GM18499 (cell line): ENCODE results near the gene CLDN20.
"Not testable (repeated sequence)": the region's sequence is repeated elsewhere in the genome, so short reads cannot be mapped to it uniquely, and the experiment has no call there.

Experiments used
- ATAC-seq: cut with Tn5 transposase; IDR thresholded peaks from one replicate; pipeline ENCODE4 v1.9.1; 2021; ENCODE audit warnings: moderate number of reproducible peaks; ENCODE audit not compliant: insufficient read depth, unreplicated experiment

CLDN20 gene, protein sequence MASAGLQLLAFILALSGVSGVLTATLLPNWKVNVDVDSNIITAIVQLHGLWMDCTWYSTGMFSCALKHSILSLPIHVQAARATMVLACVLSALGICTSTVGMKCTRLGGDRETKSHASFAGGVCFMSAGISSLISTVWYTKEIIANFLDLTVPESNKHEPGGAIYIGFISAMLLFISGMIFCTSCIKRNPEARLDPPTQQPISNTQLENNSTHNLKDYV

DNA sequence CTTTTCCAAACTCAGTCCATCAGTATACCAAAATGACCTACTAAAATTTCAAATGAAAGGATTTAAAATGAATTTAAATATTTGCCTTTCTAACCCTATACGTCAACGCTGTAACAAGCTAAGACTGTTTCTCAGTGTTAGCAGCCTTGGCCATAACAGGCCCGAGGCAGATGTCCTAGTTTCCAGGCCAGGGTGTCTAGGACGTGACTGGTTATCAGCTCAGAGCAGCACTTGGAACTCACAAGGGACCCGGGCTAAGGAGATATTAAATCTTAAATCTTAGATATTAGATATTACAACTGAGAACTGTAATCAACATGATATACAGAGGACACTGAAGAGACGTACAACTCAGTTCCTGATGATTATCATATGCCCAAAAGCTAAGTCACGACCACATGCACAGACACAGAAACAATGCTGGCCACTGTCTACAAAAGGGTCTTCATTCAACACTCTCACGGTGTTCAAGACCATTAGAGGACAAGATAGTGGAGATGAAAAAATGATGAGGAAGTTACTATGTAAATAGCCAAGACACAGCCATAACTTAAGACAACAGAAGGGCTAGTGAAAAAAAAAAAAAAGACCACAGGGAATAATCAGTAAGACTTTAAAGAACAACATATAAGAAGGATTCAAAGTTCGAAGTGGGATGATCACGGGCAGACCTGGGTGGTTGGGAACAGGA, at the start of gene CLDN20:
CLDN20 (plus strand) TSS at position 641 of the 691 bp plus-strand sequence. CDS start 11,707 bp downstream, outside the sequence.
- ATAC-seq = no peak

DNA sequence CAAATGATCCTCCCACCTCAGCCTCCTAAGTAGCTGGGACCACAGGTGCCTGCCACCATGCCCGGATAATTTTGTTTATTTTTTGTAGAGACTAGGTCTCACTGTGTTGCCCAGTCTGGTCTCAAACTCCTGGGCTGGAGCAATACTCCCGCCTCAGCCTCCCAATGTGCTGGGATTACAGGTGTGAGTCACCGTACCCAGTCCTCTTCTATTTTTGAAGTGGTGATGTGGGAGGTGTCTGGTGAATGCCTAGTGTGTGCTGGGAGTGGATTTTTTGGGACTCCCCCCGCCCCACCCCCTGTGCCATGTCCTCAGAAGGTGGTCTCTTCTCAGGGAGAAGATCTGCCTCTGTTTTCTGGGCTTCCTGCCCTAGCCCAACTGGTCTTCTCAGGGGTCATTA, 47.9 kb upstream of the CLDN20 start:
- ATAC-seq = no peak

DNA sequence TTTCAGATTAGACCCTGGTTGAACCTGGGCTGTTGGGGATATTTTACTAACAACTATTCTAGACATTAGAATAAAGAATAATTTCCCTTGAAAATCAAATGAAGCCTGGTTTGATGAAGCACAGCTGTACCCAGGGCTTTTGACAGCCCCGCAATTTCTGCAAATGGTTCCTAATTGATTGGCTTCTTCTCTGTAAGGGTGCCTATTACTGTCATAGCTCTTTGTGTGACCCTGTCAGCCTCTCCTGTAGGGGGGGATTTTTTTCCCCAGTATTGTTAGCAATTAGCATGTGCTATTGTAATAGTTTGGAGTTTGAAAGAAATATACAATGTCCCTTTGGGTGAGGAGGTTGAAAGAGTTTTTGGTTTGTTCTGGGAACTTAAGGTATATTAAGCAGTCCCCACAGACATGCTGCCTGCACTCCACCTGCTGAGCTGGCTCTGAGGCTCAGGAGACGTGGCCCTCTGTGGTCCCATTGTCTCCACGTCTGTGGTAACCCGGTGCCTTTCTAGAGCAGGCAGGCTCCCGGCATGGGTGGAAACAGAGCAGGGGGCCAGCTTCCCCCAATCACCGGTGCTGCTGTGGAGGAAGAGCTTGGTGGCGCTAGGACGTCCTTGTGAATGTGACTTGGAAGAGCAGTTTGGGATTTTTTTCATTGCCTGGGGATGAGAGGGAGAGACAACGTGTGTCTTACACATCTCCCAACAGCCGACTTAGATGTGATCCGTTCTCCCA, 47.3 kb upstream of the CLDN20 start:
- no peak for ATAC-seq

GRCh38 chr6:155218711-155219110, 45.1 kb upstream of the CLDN20 start:
- not testable (repeated sequence) for ATAC-seq

- no peak for ATAC-seq
Observed at GRCh38 chr6:155219299-155219698, 44.5 kb upstream of the CLDN20 start.

GRCh38 chr6:155219858-155220301, 43.9 kb upstream of the CLDN20 start:
- no peak for ATAC-seq

DNA sequence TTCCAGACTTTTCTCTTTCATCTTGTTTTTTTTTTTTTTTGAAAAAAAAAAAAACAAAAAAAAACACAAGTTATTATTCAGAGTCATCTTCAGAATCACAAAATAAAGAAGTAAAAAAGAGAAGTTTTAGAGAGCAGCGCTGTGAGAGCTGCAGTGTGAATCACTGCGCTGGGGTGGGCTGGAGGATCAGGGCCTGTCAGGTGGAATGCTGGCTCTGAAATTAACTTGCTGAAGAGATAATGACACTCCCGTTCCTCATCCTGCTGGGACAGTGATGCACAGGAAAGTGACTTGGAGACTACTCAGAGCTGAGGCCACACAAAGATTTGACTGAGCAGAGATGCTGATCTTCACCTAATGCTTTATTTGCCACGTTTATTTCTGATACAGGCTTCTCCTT, 42.7 kb upstream of the CLDN20 start:
- no peak for ATAC-seq

DNA sequence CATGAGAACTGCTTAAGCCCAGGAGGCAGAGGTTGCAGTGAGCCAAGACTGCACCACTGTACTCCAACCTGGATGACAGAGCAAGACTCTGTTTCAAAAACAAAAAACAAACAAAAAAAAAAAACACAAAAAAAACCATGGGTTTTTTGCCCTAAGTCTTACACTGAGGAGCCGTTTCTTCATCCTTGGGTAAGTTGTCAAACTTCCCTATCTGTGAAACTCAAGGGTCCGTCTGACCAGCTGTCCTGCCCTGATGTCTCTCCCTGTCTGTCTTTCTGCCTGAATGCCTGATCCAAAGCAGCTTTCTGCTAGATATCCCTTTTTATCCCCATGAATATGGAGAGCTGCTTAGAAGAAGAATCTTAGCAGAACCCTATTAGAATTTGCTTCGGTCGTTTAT, 41.3 kb upstream of the CLDN20 start:
- ATAC-seq = no peak

- ATAC-seq = peak; percentile 95
Observed at GRCh38 chr6:155223646-155224451, 40.0 kb upstream of the CLDN20 start.

DNA sequence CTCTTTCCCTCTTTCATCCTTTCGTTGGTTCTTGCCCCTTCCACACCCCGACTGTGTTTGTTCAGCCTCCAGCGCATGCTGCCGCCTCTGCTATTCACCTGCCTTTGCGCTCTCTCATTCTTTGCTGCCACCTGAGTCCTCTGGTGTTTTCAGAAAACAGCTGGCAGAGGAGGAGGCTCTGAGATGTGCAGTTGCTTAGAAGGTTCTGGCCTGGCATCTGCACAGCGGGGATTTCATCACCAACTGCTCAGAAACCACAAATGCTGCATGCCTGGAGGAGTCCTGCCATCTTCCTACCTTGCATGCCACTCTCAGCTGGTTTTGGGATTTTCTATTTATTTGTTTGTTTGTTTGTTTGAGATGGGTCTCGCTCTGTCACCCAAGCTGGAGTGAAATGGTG, 39.2 kb upstream of the CLDN20 start:
- no peak for ATAC-seq

DNA sequence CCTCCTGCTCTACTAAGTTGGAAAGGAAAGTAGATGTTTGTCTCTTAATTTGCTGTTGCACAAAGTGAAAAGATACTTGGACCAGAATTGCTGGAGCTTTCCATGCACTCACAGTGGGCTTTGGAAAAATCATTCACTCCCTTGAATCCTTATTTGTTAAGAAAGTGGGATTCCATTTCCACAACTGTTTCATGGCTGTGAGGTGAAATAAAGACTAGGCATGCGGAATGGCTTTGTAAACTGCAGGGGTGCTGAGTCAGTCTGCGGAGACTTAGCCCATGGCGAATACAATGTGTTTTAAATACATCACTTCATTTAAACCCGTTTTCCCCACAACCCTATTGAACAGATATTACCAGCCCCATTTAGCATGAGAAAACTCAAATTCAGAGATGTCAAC, 36.8 kb upstream of the CLDN20 start:
- ATAC-seq = no peak

DNA sequence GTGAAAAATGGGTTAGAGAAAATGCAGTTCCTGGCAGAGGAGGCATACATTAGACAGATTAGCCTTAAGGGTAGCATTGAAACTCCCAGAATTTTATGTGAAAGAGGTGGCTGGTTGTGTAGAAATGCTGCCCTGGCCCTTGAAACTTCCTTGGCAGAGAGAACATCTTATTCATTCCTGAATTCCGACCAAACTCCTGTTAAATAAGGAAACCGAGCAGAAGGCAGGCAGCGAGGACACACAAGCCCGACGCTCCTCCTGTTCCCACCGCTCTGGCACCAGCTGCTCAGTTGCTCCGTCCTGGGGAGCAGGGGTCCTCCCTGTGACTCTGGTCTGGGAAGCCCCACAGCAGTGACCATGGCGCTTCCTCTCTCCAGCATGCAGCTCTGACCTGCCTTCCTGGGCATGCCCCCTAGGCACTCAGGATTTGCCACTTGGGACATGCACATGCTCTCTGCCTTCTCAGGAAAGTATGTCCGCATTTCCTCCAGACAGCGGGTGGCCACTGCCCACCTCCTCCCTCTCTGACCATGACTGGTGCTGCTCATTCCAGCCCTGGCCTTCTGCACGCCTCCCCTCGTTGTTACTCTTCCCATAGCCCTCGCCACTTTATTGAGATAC, 35.2 kb upstream of the CLDN20 start:
- no peak for ATAC-seq

DNA sequence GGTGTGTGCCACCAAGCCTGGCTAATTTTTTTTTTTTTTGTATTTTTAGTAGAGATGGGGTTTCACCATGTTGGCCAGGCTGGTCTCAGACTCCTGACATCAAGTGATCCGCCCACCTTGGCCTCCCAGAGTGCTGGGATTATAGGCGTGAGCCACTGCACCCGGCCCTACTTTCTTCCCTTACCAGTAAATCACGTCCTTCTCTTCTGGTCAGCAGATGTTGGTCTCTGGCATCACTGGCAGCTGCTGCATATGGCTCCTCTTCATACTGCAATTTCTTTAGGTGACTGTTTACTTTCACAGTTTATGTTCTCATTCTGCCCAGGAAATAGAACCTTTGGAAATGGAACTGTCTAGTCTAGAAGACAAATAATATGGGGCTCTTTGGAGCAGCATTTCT, 32.8 kb upstream of the CLDN20 start:
- ATAC-seq = not testable (repeated sequence)

DNA sequence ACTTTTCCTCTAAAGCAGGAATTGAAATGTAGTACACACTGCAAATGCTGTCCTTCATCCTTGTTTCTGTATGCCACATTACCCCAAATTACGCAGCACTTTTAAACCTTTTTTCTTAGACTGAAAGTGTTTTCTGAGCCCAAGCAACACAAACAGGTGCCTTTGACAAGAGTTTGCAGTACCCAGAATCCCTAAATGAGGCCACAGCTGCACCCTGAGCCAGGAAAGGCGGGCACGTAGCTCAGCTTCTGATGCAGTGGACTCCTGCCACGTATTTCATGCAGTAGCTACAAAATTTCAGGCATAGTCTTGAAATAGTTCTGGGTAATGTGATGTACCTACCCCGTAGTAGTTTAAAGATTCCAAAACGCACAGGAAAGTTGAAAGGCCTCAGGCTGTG, 31.0 kb upstream of the CLDN20 start:
- ATAC-seq = no peak

DNA sequence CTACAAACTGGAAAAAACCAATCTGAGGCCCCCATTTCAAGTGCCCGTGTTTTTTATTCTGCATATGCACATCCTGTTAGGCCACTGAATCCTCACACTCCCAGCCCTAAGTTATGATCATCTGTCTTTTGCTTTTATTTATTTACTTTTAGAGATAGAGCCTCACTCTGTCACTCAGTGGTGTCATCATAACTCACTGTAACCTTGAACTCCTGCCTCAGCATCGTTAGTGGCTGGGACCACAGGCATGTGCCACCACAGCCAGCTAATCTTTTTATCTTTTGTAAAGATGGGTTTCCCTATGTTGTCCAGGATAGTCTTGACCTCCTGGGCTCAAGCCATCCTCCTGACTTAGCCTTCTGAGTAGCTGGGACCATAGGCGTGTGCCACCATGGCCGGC, 29.6 kb upstream of the CLDN20 start:
- no peak for ATAC-seq

- no peak for ATAC-seq
Observed at GRCh38 chr6:155234687-155235086, 29.1 kb upstream of the CLDN20 start.

- ATAC-seq = no peak
Observed at GRCh38 chr6:155235087-155235486, 28.7 kb upstream of the CLDN20 start.

GRCh38 chr6:155237613-155238012, 26.2 kb upstream of the CLDN20 start:
- no peak for ATAC-seq

DNA sequence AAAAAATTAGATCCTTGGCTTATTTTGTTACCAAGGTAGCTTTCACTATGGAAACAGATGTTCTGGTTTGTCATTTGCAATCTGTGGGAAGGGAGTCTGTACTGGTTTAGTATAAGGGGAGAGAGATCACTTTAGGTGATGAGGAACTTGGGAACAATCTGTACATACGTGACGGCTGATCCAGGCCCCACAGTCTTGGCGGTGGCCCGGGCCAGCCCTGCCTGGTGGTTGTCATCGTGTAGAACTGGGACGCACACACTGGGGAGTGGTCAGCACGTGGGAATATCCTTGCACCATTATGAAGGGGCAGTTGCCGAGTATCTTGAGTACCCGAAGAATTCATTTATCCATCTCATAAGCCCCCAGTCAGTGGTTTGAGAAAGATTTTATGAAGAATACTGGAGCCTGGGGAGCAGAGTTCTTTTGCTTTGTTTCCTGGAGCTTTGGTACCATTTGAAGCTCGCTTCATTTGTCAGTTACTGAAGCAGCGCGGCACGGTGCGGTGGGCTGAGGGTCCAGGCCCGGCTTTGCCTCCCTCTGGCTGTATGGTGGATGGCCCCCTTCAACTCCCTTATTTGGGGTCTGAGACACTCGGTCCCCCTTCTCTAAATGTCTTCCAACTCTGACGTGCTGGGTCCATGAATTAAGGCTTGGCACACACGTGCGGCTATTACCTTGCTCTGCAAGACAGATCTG, 22.8 kb upstream of the CLDN20 start:
- no peak for ATAC-seq

- ATAC-seq = no peak
Observed at GRCh38 chr6:155241966-155242365, 21.8 kb upstream of the CLDN20 start.
